Limb (tissue), 2 donors: ENCODE measurements around the gene ERI3.

Experiments used
- DNase-seq, 2 donors: peaks; one replicate each; pipeline ENCODE4 v3.0.0-alpha.2; 2016; ENCODE audit errors: extremely low spot score in 2 of 2

The ERI3 gene

GRCh38 chr1:44351289-44351688 is 3.8 kb downstream of the ERI3 start:
- no peak for DNase-seq

- no peak for DNase-seq
Measured at GRCh38 chr1:44348061-44348485, 7.0 kb downstream of the ERI3 start.

GRCh38 chr1:44347280-44347679 is 7.8 kb downstream of the ERI3 start:
- peak in 1 of 2 donors; percentile 19 for DNase-seq

DNA sequence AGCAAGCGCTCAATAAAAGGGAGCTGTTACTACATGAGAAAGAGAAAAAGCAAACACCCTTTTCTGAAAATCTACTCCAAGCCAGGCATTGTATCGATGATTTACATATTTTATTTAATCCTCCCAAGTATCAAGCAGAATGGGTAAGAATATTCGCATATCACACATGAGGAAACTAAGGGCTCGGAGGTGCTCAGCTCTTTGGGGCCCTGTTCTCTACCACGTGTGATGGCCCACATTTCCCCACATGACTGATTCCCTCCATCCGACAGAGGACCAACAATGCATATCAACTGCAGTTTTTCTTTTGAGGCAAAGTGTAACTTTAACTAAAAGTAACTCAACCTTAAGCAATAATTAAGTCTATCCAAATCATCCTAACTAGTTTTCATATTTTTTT is 8.2 kb downstream of the ERI3 start:
- no peak for DNase-seq

GRCh38 chr1:44346184-44346583 is 8.9 kb downstream of the ERI3 start:
- DNase-seq = no peak

DNA sequence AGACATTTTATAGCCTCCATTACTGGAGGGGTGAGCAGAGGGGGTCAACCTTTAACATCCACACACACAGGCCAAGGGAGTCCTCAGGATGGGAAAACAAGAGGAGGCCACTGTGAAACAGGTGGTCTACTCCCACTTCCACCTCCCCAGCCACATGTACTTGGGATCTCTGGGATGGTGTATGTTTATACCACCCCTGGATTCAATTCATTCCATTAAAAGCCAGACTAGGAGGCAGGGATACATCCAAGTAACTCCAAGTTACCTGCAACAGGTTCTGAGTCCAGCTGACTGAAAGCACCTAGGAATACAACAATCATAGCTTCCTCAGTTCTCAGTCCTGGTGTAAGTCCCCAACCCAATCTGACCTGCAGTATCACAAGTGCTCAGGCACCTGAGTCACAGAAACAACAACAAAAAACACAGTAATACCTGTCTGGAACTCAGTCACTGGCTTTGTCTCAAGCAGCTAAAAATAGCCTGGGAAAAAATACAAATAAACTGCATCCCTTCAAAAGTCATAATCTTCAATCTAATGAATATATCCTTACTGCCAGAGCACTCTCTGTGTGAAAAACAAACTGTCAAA is 9.8 kb downstream of the ERI3 start:
- DNase-seq = no peak

DNA sequence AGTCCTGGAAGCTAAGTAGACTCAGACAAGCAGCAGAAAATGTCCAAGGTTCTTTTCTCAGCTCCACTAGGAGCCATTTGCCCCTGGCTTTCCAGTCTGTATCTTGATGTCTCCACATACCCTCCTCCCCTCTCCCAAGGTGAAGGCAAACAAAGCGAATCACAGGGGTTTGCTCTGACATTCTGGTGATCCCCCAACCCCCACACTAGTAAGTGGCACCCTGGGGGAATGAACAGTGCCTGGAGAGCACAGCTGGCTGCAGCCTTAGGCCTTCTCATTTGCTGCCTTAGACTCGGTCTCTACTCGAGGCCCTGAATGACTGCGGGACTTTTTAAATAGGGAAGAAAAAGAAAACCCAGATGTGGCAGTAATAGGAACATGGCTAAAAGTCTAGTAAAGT is 15.3 kb downstream of the ERI3 start:
- DNase-seq = no peak

- no peak for DNase-seq
Measured at GRCh38 chr1:44338136-44338535, 16.9 kb downstream of the ERI3 start.

DNA sequence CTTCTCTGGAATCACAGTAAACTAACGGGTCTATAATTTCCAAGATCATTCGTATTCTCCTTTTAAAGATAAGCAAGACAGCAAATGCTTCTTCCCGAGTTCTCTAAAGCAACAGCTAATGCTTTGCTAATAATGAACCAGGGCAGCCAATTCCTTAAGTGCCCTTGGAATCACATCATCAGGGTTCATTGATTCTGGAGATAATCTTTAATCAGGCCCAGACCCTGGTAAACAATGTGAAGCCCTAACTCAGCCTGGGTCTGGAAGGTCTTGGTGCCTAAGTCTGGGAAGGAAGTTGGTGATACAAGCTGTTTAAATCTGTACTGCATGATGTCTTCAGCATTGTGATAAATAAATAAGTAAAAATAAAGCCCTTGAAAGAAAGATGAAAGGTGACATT is 18.4 kb downstream of the ERI3 start:
- no peak for DNase-seq

DNA sequence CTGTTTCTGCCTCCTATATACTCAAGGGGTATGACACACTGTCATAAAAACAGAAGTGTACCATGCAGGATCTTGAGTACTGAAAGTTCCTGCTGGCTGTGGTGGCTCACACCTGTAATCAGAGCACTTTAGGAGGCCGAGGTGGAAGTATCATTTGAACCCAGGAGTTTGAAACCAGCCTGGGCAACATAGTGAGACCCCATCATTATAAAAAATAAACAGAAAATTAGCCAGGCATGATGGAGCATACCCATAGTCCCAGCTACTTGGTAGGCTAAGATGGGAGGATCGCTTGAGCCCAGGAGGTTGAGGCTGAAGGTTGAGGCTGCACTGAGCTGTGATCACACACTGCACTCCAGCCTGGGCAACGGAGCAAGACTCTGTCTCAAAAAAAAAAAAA is 20.1 kb downstream of the ERI3 start:
- no peak for DNase-seq

GRCh38 chr1:44333376-44333775 is 21.7 kb downstream of the ERI3 start:
- no peak for DNase-seq

- no peak for DNase-seq
Measured at GRCh38 chr1:44332505-44332904, 22.6 kb downstream of the ERI3 start.

DNA sequence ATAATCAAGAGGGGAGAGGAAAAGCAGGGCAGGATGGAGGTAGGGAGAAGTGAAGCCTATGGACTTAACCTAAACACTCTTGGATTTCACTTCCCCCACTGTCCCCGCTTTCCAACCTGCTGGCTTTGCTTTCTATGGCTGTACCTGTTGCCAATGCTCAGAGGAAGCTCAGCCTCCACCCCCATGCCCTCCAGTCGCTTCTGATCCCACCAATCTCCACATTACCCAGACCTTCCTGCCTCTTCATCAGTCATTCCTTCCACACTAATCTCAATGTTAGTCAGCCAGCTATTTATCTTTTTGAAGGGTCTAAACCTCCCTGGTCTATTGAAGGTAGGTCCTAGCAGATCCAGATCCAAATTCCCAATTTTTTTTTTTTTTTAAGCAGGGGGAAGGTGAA is 24.1 kb downstream of the ERI3 start:
- DNase-seq = no peak

- no peak for DNase-seq
Measured at GRCh38 chr1:44328671-44329416, 26.2 kb downstream of the ERI3 start.

GRCh38 chr1:44327679-44328491 is 27.2 kb downstream of the ERI3 start:
- peak; percentile 10 to 48 for DNase-seq

- DNase-seq = no peak
Measured at GRCh38 chr1:44326821-44327465, 28.1 kb downstream of the ERI3 start.

DNA sequence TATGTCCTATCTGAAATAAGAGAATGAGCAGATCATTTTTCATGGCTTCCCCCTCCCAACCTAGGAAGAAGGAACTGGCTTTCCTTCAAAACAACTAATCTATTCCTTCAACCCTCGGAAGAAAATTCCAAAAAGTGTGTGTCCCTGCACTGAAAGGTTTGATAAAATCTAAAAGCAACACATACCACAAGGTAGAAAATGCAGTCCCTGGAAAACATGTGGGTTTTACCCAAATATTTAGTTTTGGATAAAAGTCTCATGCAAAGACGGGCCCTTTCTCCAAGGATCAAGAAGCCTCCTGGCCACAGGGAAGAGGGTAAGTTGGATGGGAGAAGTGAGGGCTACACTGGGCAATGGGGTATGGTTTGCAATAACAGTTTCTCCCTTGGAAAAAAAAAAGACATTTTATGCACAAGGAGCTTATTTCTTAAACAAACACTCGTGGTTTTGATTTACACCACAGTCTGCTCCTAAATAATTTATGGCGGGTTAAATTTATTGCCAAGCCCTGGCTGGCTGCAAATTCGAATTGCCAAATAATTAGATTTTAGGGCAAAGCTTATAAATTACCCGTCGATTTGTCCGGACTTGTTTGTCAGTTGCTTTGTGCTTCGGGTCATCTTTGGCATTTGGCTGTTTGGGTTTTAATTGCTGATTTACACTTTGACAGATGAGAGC is 28.9 kb downstream of the ERI3 start:
- no peak for DNase-seq

GRCh38 chr1:44323947-44324346 is 31.1 kb downstream of the ERI3 start:
- no peak for DNase-seq

DNA sequence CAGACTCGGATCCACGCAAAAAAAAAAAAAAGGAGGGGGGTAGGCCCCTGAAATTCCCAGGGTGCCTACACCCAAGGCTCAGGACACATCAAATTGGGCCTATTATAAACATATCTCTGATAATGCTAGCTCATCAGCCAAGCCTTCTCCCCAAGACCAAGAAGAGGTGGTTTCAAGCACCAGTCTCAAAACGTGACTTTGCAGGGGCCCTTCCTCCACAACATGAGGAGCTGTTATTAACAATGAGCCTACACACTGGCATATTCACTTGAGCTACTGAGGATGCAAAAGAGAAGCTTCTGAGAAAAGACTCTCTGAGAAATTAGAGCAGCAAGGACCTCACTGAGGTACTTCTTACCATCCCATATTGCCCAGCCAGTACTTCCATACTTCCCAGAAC is 32.7 kb downstream of the ERI3 start:
- DNase-seq = no peak

- no peak for DNase-seq
Measured at GRCh38 chr1:44321466-44321865, 33.6 kb downstream of the ERI3 start.
